Stomach (tissue), 9 donors: ENCODE data around the gene ACOXL. TPM values are rescaled to one million over a fixed set of nuclear protein-coding genes. Genes with fewer than 3 reads are reported as not detected.

ENCODE experiments used
- DNase-seq, 2 donors: peaks; one replicate each; pipeline versions ENCODE4 v3.0.0 to v3.0.0-alpha.2; 2013 to 2019
- H3K27ac ChIP-seq, 5 donors: fragments of 200-600 bp in 4 of 5; sonication (generic) in 4 of 5; one replicate each; pipeline ENCODE4 v1.5.1; 2013 to 2019; ENCODE audit warnings: mild to moderate bottlenecking in 1 of 5, moderate library complexity in 1 of 5
- H3K27me3 ChIP-seq, 3 donors: fragments of 200-600 bp; sonication (generic); one replicate each; pipeline ENCODE4 v1.5.1; 2017 to 2019; ENCODE audit warnings: mixed run types in 1 of 3
- H3K36me3 ChIP-seq, 4 donors: fragments of 200-600 bp; sonication (generic); 1 replicate in 3 of 4; 2 replicates in 1 of 4; pipeline ENCODE4 v1.5.1; 2016 to 2019
- H3K4me1 ChIP-seq, 4 donors: fragments of 200-600 bp; sonication (generic); one replicate each; pipeline ENCODE4 v1.5.1; 2016 to 2019
- H3K4me3 ChIP-seq, 4 donors: fragments of 200-600 bp; sonication (generic) in 3 of 4; one replicate each; pipeline ENCODE4 v1.5.1; 2016 to 2019; ENCODE audit warnings: mild to moderate bottlenecking in 1 of 4
- H3K9me3 ChIP-seq, 4 donors: fragments of 200-600 bp; sonication (generic); one replicate each; pipeline ENCODE4 v1.5.1; 2016 to 2019
- CTCF ChIP-seq, 7 experiments: fragments of 450-650 bp in 4 of 7; fragments of 200-600 bp in 3 of 7; sonication (generic) in 3 of 7; IDR thresholded peaks; one replicate each; pipeline ENCODE4 v1.5.1; 2016 to 2019; ENCODE audit warnings: antibody characterized with exemption in 7 of 7, control low read depth in 2 of 7, mild to moderate bottlenecking in 1 of 7
- EP300 ChIP-seq: sonication (generic); formaldehyde crosslinking; IDR thresholded peaks from one replicate; pipeline ENCODE4 v1.6.1; 2017; ENCODE audit warnings: antibody characterized with exemption
- POLR2A ChIP-seq, 4 donors: fragments of 450-650 bp; IDR thresholded peaks; one replicate each; pipeline ENCODE4 v1.6.1; 2016; ENCODE audit warnings: antibody characterized with exemption in 4 of 4, control low read depth in 2 of 4, mild to moderate bottlenecking in 1 of 4, moderate library complexity in 1 of 4
- POLR2AphosphoS5 ChIP-seq, 3 donors: sonication (generic); formaldehyde crosslinking; IDR thresholded peaks; one replicate each; pipeline ENCODE4 v1.6.1; 2016; ENCODE audit warnings: antibody characterized with exemption in 3 of 3
- WGBS, 5 donors: extraction: QIAGEN DNeasy Blood & Tissue Kit in 3 of 5; methylation state at CpG; one replicate each; pipeline versions ENCODE4 v1.1.5 to v1.1.7; 2013 to 2018; 5-methylcytosine and 5-hydroxymethylcytosine counted together
- intact Hi-C: fragments of 100-400 bp; cut with DNase I; formaldehyde crosslinking; loops from one replicate; pipeline ENCODE4 v1.15.1; 2023; ENCODE audit warnings: low total_unique reads
- polyA plus RNA-seq, 3 donors: library from polyadenylated mRNA; stranded (reverse); fragments of 200-250 nt; gene quantifications; one replicate each; pipeline ENCODE4 v1.2.3, GENCODE V29; 2013
- total RNA-seq, 5 donors: library from RNA; depleted of rRNA; stranded (reverse); fragments of >200 nt; gene quantifications; one replicate each; pipeline versions ENCODE4 v1.1.0 to v1.2.3, GENCODE V29; 2014 to 2016
- donor health status: healthy with polysubstance abuse.
- donor health status: Bipolar disorder and iron deficiency.
- donor health status: healthy.

Gene ACOXL
- total and polyA plus RNA-seq, 8 donors = 0.10 to 1.3 (median 0.45) TPM; not detected in 3

DNA sequence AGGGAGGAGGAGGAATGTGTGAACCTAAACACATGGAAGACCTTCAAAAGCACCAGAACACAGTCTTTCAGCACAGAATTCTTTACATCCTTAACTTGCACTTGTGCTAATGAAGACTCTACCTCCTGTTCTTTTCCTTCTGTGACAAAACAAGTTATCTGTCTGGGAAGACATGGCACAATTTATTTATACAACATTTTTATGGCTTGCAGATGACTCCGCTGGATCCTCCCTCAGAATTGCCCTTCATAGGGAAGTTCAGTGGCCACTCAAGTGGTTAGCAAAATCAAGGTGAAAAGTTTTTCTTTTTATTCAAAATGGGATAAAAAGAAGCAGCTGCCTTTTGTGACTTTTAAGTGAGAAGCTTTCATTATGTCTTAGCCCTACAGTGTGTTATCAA, 409.7 kb downstream of the ACOXL start:
- WGBS, 5 donors = 97 to 100% (median 100%) methylated on average over 1 of the region's 1 CpG
- Histone ChIP-seq H3K27me3 (no peaks in the 10 kb centered on the region), H3K4me1 (peaks cover 0 to 15% (median 8%) of the 10 kb centered on the region in 4 donors), H3K36me3 (peaks cover 0 to 29% (median 14%) of the 10 kb centered on the region in 4 donors), H3K4me3 (no peak overlapping the region), H3K9me3 (no peaks in the 10 kb centered on the region), H3K27ac (no peak overlapping the region)
- no peak for DNase-seq
- intact Hi-C loops = no loop called here
- no peak for TF ChIP-seq POLR2AphosphoS5 (IDR thresholded peaks at IDR 0.05)
- no peak for TF ChIP-seq POLR2A (IDR thresholded peaks at IDR 0.05)
- no peak for TF ChIP-seq CTCF (IDR thresholded peaks at IDR 0.05)
- no peak for TF ChIP-seq EP300

GRCh38 chr2:111143107-111143842, 410.9 kb downstream of the ACOXL start:
- H3K4me3 ChIP-seq = no peak overlapping the region
- 92 to 97% (median 94%) methylated on average over 10 of the region's 10 CpGs for WGBS, 5 donors
- no peak for DNase-seq
- no peak overlapping the region for H3K27ac ChIP-seq
- no peaks in the 10 kb centered on the region for H3K27me3 ChIP-seq
- H3K4me1 ChIP-seq = peaks cover 0 to 15% (median 8%) of the 10 kb centered on the region in 4 donors
- intact Hi-C loops = no loop called here
- TF ChIP-seq POLR2A (IDR thresholded peaks at IDR 0.05) = no peak
- TF ChIP-seq EP300 = no peak
- no peak for TF ChIP-seq POLR2AphosphoS5 (IDR thresholded peaks at IDR 0.05)
- no peak for TF ChIP-seq CTCF (IDR thresholded peaks at IDR 0.05)
- H3K36me3 ChIP-seq = peaks cover 0 to 23% (median 13%) of the 10 kb centered on the region in 4 donors
- H3K9me3 ChIP-seq = no peaks in the 10 kb centered on the region

DNA sequence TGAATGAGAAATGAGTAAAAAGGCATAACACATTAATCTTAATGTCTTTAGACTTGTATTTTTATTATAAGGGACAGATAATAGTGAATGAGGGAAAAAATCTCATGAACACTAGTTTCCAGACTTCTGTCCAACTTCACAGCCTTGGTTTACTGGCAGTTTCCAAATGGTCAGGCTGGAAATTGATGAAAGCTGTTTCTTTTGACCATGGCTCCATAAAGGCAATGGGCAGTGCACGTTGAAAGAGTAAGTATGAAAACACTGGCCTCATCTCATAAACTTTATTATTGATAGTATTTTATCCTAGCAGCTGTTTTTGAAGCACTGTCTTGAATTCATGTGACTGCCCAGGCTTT, 411.4 kb downstream of the ACOXL start:
- WGBS, 5 donors = 78 to 87% (median 82%) methylated on average over 1 of the region's 1 CpG
- peaks cover 0 to 16% (median 10%) of the 10 kb centered on the region in 4 donors for H3K4me1 ChIP-seq
- DNase-seq = no peak
- no peaks in the 10 kb centered on the region for H3K9me3 ChIP-seq
- H3K27ac ChIP-seq = no peak overlapping the region
- TF ChIP-seq POLR2A (IDR thresholded peaks at IDR 0.05) (no peak), EP300 (no peak), POLR2AphosphoS5 (IDR thresholded peaks at IDR 0.05) (no peak)
- H3K27me3 ChIP-seq = no peaks in the 10 kb centered on the region
- intact Hi-C loops = no loop called here
- H3K4me3 ChIP-seq = no peak overlapping the region
- H3K36me3 ChIP-seq = peaks cover 0 to 18% (median 10%) of the 10 kb centered on the region in 4 donors

- H3K9me3 ChIP-seq = no peaks in the 10 kb centered on the region
- TF ChIP-seq CTCF (IDR thresholded peaks at IDR 0.05) (no peak), POLR2A (IDR thresholded peaks at IDR 0.05) (no peak), POLR2AphosphoS5 (IDR thresholded peaks at IDR 0.05) (no peak), EP300 (no peak)
- H3K4me3 ChIP-seq = no peak overlapping the region
- H3K36me3 ChIP-seq = peaks cover 0 to 18% (median 10%) of the 10 kb centered on the region in 4 donors
- WGBS, 5 donors = 83 to 88% (median 84%) methylated on average over 7 of the region's 7 CpGs
- H3K4me1 ChIP-seq = peaks cover 0 to 9% (median 4%) of the 10 kb centered on the region in 4 donors
- no peaks in the 10 kb centered on the region for H3K27me3 ChIP-seq
- no peak for DNase-seq
- H3K27ac ChIP-seq = no peak overlapping the region
- intact Hi-C loops = no loop called here
Observed at GRCh38 chr2:111145103-111145760, 412.9 kb downstream of the ACOXL start.
